ENCODE measurements around the gene ACSS3.

GRCh38 chr12:81092053-81092452, 14.2 kb downstream of the ACSS3 start:
- TF ChIP-seq, protein P1, sequence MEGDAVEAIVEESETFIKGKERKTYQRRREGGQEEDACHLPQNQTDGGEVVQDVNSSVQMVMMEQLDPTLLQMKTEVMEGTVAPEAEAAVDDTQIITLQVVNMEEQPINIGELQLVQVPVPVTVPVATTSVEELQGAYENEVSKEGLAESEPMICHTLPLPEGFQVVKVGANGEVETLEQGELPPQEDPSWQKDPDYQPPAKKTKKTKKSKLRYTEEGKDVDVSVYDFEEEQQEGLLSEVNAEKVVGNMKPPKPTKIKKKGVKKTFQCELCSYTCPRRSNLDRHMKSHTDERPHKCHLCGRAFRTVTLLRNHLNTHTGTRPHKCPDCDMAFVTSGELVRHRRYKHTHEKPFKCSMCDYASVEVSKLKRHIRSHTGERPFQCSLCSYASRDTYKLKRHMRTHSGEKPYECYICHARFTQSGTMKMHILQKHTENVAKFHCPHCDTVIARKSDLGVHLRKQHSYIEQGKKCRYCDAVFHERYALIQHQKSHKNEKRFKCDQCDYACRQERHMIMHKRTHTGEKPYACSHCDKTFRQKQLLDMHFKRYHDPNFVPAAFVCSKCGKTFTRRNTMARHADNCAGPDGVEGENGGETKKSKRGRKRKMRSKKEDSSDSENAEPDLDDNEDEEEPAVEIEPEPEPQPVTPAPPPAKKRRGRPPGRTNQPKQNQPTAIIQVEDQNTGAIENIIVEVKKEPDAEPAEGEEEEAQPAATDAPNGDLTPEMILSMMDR (IDR thresholded peaks at IDR 0.05) = no peak
- TF ChIP-seq POLR2A (IDR thresholded peaks at IDR 0.05) = no peak
